Ishikawa (cell line): ENCODE results near the gene ARHGAP20.

ENCODE experiments used
- EGR1 ChIP-seq: IDR thresholded peaks from 2 replicates; pipeline ENCODE4 v1.6.1; 2012
- EP300 ChIP-seq: IDR thresholded peaks from 2 replicates; pipeline ENCODE4 v1.6.1; 2012; ENCODE audit warnings: borderline replicate concordance
- FOXM1 ChIP-seq: IDR thresholded peaks from 2 replicates; pipeline ENCODE4 v1.6.1; 2012; ENCODE audit warnings: low read depth, borderline replicate concordance
- MAX ChIP-seq: IDR thresholded peaks from 2 replicates; pipeline ENCODE4 v1.6.1; 2012
- RAD21 ChIP-seq: IDR thresholded peaks from 2 replicates; pipeline ENCODE4 v1.6.1; 2012; ENCODE audit warnings: low read depth
- TAF1 ChIP-seq: IDR thresholded peaks from 2 replicates; pipeline ENCODE4 v1.6.1; 2012; ENCODE audit warnings: low read depth, mild to moderate bottlenecking
- TEAD4 ChIP-seq: IDR thresholded peaks from 2 replicates; pipeline ENCODE4 v1.6.1; 2012
- YY1 ChIP-seq: IDR thresholded peaks from 2 replicates; pipeline ENCODE4 v1.6.1; 2012; ENCODE audit warnings: low read depth
- ZBTB7A ChIP-seq: IDR thresholded peaks from 2 replicates; pipeline ENCODE4 v1.6.1; 2012; ENCODE audit warnings: low read depth

- TF ChIP-seq EP300 (no peak), YY1 (no peak), MAX (no peak), EGR1 (no peak), ZBTB7A (no peak), TAF1 (no peak), TEAD4 (no peak), FOXM1 (no peak), RAD21 (no peak)
Observed at GRCh38 chr11:110564676-110565356, 147.4 kb downstream of the ARHGAP20 start.
